Panc1 (cell line): ENCODE measurements around the gene CCDC14. TPM values are rescaled to one million over a fixed set of nuclear protein-coding genes. Genes with fewer than 3 reads are reported as not detected.

Experiments used
- ATAC-seq: fragments of 200-7000 bp; cut with Tn5 transposase; 2 replicates; pipeline ENCODE4 v1.9.1; 2020; ENCODE audit warnings: mild to moderate bottlenecking, moderate library complexity
- BruUV-seq: library from RNA; stranded (reverse); fragments of 400-500 nt; replicated peaks from 2 replicates; lab custom pipeline; 2021; lab: Mats Ljungman, UMichigan
- CTCF ChIA-PET: fragments of 300-600 bp; sonication (Branson Sonifier 250); formaldehyde crosslinking; loops from one replicate; lab custom pipeline; 2022; ENCODE audit warnings: antibody characterized with exemption; lab: Charles Lee
- POLR2A ChIA-PET: fragments of 300-600 bp; sonication (Branson Sonifier 250); formaldehyde crosslinking; loops from one replicate; lab custom pipeline; 2022; ENCODE audit warnings: antibody characterized with exemption; lab: Charles Lee
- DNase-seq: peaks from one replicate; pipeline ENCODE4 v3.0.0-alpha.2; 2010; ENCODE audit warnings: low read depth, low spot score
- H3K27ac ChIP-seq: 2 replicates; pipeline ENCODE4 v1.5.1; 2011; ENCODE audit warnings: mild to moderate bottlenecking, low read length, inconsistent platforms
- H3K27me3 ChIP-seq: fragments of 200-500 bp; sonication (Bioruptor generic); 2 replicates; pipeline ENCODE4 v1.6.0; 2014; ENCODE audit warnings: low read length, inconsistent platforms; ENCODE audit not compliant: control insufficient read depth, insufficient read depth
- H3K36me3 ChIP-seq: fragments of 200-500 bp; sonication (Bioruptor generic); 2 replicates; pipeline ENCODE4 v1.5.1; 2014; ENCODE audit warnings: inconsistent platforms, mild to moderate bottlenecking, low read length, moderate library complexity; ENCODE audit not compliant: control insufficient read depth, insufficient read depth
- H3K4me1 ChIP-seq: 2 replicates; pipeline ENCODE4 v1.5.1; 2011; ENCODE audit warnings: inconsistent platforms, mild to moderate bottlenecking, low read length, moderate library complexity; ENCODE audit not compliant: control insufficient read depth, insufficient read depth
- H3K4me3 ChIP-seq, 2 experiments: 2 replicates each; pipeline ENCODE4 v1.5.1; 2011 to 2012; ENCODE audit warnings: low read depth in 2 of 2, low read length in 2 of 2, mild to moderate bottlenecking in 2 of 2, inconsistent platforms in 1 of 2, moderate library complexity in 1 of 2
- H3K9me3 ChIP-seq: fragments of 200-500 bp; sonication (Bioruptor generic); 2 replicates; pipeline ENCODE4 v1.5.1; 2014; ENCODE audit warnings: low read depth, mild to moderate bottlenecking, inconsistent platforms, low read length, moderate library complexity; ENCODE audit not compliant: control insufficient read depth, insufficient read depth
- POLR2AphosphoS5 ChIP-seq: IDR thresholded peaks from 2 replicates; pipeline ENCODE4 v1.6.1; 2012; ENCODE audit warnings: mild to moderate bottlenecking, low read depth, low read length, moderate library complexity
- SIN3A ChIP-seq: IDR thresholded peaks from 2 replicates; pipeline ENCODE4 v1.6.1; 2012; ENCODE audit warnings: low read depth, mild to moderate bottlenecking, low read length, moderate library complexity, borderline replicate concordance; ENCODE audit not compliant: insufficient read depth
- TCF7L2 ChIP-seq: IDR thresholded peaks from 2 replicates; pipeline ENCODE4 v1.6.1; 2011; ENCODE audit warnings: mild to moderate bottlenecking, low read depth, low read length, inconsistent platforms
- in situ Hi-C: cut with HindIII; loops from 2 replicates; pipeline ENCODE4 v1.10.0; 2016; ENCODE audit warnings: low sequenced_read_pairs, low pct_unique_long_range_greater_than_20kb
- intact Hi-C: fragments of 100-400 bp; cut with micrococcal nuclease; formaldehyde crosslinking; loops from one replicate; pipeline ENCODE4 v1.10.0; 2022; ENCODE audit not compliant: unreplicated experiment
- total RNA-seq: library from RNA; stranded (reverse); gene quantifications from one replicate; pipeline ENCODE4 v1.2.1, GENCODE V29; 2021; ENCODE audit not compliant: unreplicated experiment
- TF ChIP-seq, protein P1 (sequence below), 2 experiments: IDR thresholded peaks; 2 replicates each; pipeline ENCODE4 v1.6.1; 2011 to 2012; ENCODE audit warnings: low read depth in 2 of 2, control low read depth in 1 of 2, low read length in 1 of 2, mild to moderate bottlenecking in 1 of 2, moderate library complexity in 1 of 2; ENCODE audit not compliant: insufficient read depth in 1 of 2
- TF ChIP-seq, protein P2 (sequence below): fragments of 450-650 bp; IDR thresholded peaks from 2 replicates; pipeline ENCODE4 v1.5.1; 2017; ENCODE audit warnings: mild to moderate bottlenecking

CCDC14 gene
- total RNA-seq, 1 experiment from 2014 or later = 57.7 TPM

GRCh38 chr3:123949641-123950040 lies 11.4 kb downstream of the CCDC14 start:
- H3K27me3 ChIP-seq = no peaks in the 10 kb centered on the region
- in situ Hi-C loops = no loop called here
- no TSS peak for BruUV-seq
- H3K4me3 ChIP-seq = no peak overlapping the region
- ChIA-PET CTCF (no interaction called here), POLR2A (no interaction called here)
- H3K36me3 ChIP-seq = peaks cover 31% of the 10 kb centered on the region
- intact Hi-C loops = no loop called here
- no peak overlapping the region for H3K27ac ChIP-seq
- ATAC-seq (no peak), DNase-seq (no peak)
- no peaks in the 10 kb centered on the region for H3K9me3 ChIP-seq
- TF ChIP-seq, protein P1, sequence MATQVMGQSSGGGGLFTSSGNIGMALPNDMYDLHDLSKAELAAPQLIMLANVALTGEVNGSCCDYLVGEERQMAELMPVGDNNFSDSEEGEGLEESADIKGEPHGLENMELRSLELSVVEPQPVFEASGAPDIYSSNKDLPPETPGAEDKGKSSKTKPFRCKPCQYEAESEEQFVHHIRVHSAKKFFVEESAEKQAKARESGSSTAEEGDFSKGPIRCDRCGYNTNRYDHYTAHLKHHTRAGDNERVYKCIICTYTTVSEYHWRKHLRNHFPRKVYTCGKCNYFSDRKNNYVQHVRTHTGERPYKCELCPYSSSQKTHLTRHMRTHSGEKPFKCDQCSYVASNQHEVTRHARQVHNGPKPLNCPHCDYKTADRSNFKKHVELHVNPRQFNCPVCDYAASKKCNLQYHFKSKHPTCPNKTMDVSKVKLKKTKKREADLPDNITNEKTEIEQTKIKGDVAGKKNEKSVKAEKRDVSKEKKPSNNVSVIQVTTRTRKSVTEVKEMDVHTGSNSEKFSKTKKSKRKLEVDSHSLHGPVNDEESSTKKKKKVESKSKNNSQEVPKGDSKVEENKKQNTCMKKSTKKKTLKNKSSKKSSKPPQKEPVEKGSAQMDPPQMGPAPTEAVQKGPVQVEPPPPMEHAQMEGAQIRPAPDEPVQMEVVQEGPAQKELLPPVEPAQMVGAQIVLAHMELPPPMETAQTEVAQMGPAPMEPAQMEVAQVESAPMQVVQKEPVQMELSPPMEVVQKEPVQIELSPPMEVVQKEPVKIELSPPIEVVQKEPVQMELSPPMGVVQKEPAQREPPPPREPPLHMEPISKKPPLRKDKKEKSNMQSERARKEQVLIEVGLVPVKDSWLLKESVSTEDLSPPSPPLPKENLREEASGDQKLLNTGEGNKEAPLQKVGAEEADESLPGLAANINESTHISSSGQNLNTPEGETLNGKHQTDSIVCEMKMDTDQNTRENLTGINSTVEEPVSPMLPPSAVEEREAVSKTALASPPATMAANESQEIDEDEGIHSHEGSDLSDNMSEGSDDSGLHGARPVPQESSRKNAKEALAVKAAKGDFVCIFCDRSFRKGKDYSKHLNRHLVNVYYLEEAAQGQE (IDR thresholded peaks at IDR 0.05; ENCODE audit: insufficient read depth in 1 of 2, low read depth in 2 of 2, low read length in 1 of 2) = no peak
- TF ChIP-seq SIN3A (no peak), TCF7L2 (no peak), POLR2AphosphoS5 (no peak)
- TF ChIP-seq, protein P2, sequence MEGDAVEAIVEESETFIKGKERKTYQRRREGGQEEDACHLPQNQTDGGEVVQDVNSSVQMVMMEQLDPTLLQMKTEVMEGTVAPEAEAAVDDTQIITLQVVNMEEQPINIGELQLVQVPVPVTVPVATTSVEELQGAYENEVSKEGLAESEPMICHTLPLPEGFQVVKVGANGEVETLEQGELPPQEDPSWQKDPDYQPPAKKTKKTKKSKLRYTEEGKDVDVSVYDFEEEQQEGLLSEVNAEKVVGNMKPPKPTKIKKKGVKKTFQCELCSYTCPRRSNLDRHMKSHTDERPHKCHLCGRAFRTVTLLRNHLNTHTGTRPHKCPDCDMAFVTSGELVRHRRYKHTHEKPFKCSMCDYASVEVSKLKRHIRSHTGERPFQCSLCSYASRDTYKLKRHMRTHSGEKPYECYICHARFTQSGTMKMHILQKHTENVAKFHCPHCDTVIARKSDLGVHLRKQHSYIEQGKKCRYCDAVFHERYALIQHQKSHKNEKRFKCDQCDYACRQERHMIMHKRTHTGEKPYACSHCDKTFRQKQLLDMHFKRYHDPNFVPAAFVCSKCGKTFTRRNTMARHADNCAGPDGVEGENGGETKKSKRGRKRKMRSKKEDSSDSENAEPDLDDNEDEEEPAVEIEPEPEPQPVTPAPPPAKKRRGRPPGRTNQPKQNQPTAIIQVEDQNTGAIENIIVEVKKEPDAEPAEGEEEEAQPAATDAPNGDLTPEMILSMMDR = no peak
- no peaks in the 10 kb centered on the region for H3K4me1 ChIP-seq

- no peaks in the 10 kb centered on the region for H3K4me1 ChIP-seq
- DNase-seq = no peak
- intact Hi-C loops (no loop called here), in situ Hi-C loops (no loop called here)
- TF ChIP-seq, protein P2 = no peak
- TF ChIP-seq TCF7L2 = no peak
- no peak for TF ChIP-seq SIN3A
- TF ChIP-seq, protein P1 (IDR thresholded peaks at IDR 0.05; ENCODE audit: insufficient read depth in 1 of 2, low read depth in 2 of 2, low read length in 1 of 2) = no peak
- no peak for TF ChIP-seq POLR2AphosphoS5
- H3K27me3 ChIP-seq = no peaks in the 10 kb centered on the region
- BruUV-seq = no TSS peak
- H3K9me3 ChIP-seq = no peaks in the 10 kb centered on the region
- no peak overlapping the region for H3K4me3 ChIP-seq
- peaks cover 30% of the 10 kb centered on the region for H3K36me3 ChIP-seq
- ATAC-seq = no peak
- POLR2A ChIA-PET = no interaction called here
- CTCF ChIA-PET = no interaction called here
- H3K27ac ChIP-seq = no peak overlapping the region
Observed at GRCh38 chr3:123948449-123948848, 12.6 kb downstream of the CCDC14 start.
